ENCODE results near the gene HOXC6. TPM values are rescaled to one million over a fixed set of nuclear protein-coding genes. Genes with fewer than 3 reads are reported as not detected.

Gene HOXC6
- total and polyA plus RNA-seq, 2 of the 13 experiments (the other 11 are each of a cell fraction or from before 2014, with no cell fraction given) = not detected

DNA sequence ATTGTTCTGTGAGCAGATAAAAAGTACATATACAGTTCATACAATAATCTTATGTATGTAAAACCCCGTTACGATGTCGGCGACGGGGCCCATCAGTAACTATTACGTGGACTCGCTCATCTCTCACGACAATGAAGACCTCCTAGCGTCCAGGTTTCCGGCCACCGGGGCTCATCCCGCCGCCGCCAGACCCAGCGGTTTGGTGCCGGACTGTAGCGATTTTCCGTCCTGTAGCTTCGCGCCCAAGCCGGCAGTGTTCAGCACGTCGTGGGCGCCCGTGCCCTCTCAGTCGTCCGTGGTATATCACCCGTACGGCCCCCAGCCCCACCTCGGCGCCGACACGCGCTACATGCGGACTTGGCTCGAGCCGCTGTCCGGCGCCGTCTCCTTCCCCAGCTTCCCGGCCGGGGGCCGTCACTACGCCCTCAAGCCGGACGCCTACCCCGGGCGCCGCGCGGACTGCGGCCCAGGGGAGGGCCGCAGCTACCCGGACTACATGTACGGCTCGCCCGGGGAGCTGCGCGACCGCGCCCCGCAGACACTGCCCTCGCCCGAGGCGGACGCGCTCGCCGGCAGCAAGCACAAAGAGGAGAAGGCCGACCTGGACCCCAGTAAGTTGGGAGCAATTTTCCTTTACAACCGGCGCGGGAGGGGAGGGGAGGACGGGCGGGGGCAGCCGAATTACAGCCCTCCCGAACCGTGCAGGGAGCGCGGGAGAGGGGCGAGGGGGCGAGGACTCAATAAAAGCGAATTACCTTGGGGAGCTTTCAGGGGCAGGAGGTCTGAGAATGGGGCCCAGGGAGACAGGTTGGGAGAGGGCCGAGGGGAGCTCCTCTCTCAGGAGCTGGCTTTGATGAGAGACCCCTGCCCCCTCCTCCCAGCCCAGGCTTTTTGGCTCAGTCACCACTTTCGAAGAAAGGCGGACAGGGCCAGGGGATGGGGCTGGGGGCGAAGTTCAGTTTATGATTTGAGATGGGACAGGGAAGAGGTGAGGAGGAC is 27.8 kb upstream of the HOXC6 start, which contains the start of gene HOXC9 (continued):
- TF ChIP-seq NKX3-1 (CRISPR knock-in tag; IDR thresholded peaks at IDR 0.05) = no peak
- TF ChIP-seq, protein P1, sequence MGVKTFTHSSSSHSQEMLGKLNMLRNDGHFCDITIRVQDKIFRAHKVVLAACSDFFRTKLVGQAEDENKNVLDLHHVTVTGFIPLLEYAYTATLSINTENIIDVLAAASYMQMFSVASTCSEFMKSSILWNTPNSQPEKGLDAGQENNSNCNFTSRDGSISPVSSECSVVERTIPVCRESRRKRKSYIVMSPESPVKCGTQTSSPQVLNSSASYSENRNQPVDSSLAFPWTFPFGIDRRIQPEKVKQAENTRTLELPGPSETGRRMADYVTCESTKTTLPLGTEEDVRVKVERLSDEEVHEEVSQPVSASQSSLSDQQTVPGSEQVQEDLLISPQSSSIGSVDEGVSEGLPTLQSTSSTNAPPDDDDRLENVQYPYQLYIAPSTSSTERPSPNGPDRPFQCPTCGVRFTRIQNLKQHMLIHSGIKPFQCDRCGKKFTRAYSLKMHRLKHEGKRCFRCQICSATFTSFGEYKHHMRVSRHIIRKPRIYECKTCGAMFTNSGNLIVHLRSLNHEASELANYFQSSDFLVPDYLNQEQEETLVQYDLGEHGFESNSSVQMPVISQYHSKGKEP (CRISPR knock-in tag; IDR thresholded peaks at IDR 0.05) = no peak
- no peak for TF ChIP-seq SP4 (CRISPR knock-in tag; IDR thresholded peaks at IDR 0.05)
- TF ChIP-seq, protein P2, sequence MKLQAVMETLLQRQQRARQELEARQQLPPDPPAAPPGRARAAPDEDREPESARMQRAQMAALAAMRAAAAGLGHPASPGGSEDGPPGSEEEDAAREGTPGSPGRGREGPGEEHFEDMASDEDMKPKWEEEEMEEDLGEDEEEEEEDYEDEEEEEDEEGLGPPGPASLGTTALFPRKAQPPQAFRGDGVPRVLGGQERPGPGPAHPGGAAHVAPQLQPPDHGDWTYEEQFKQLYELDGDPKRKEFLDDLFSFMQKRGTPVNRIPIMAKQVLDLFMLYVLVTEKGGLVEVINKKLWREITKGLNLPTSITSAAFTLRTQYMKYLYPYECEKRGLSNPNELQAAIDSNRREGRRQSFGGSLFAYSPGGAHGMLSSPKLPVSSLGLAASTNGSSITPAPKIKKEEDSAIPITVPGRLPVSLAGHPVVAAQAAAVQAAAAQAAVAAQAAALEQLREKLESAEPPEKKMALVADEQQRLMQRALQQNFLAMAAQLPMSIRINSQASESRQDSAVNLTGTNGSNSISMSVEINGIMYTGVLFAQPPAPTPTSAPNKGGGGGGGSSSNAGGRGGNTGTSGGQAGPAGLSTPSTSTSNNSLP (IDR thresholded peaks at IDR 0.05; ENCODE audit: low read depth, low read length) = no peak
- no peak; the same call in 1 of the 2 replicates for TF ChIP-seq HIVEP1 (CRISPR knock-in tag; IDR thresholded peaks at IDR 0.05)
- TF ChIP-seq ZNF772 (CRISPR knock-in tag; IDR thresholded peaks at IDR 0.05) = peak; percentile 19; the same call in 1 of the 2 replicates
- TF ChIP-seq HOXD1 (CRISPR knock-in tag; IDR thresholded peaks at IDR 0.05) = peak; percentile 58; the same call in 1 of the 2 replicates
- TF ChIP-seq ZNF780A (CRISPR knock-in tag; IDR thresholded peaks at IDR 0.05) = no peak
- TF ChIP-seq ZNF468 (CRISPR knock-in tag; IDR thresholded peaks at IDR 0.05) = peak; percentile 72; the same call in 1 of the 2 replicates
- TF ChIP-seq MTF2 (CRISPR knock-in tag; IDR thresholded peaks at IDR 0.05; ENCODE audit: borderline replicate concordance) = no peak; the same call in 1 of the 2 replicates
- TF ChIP-seq, protein P3, sequence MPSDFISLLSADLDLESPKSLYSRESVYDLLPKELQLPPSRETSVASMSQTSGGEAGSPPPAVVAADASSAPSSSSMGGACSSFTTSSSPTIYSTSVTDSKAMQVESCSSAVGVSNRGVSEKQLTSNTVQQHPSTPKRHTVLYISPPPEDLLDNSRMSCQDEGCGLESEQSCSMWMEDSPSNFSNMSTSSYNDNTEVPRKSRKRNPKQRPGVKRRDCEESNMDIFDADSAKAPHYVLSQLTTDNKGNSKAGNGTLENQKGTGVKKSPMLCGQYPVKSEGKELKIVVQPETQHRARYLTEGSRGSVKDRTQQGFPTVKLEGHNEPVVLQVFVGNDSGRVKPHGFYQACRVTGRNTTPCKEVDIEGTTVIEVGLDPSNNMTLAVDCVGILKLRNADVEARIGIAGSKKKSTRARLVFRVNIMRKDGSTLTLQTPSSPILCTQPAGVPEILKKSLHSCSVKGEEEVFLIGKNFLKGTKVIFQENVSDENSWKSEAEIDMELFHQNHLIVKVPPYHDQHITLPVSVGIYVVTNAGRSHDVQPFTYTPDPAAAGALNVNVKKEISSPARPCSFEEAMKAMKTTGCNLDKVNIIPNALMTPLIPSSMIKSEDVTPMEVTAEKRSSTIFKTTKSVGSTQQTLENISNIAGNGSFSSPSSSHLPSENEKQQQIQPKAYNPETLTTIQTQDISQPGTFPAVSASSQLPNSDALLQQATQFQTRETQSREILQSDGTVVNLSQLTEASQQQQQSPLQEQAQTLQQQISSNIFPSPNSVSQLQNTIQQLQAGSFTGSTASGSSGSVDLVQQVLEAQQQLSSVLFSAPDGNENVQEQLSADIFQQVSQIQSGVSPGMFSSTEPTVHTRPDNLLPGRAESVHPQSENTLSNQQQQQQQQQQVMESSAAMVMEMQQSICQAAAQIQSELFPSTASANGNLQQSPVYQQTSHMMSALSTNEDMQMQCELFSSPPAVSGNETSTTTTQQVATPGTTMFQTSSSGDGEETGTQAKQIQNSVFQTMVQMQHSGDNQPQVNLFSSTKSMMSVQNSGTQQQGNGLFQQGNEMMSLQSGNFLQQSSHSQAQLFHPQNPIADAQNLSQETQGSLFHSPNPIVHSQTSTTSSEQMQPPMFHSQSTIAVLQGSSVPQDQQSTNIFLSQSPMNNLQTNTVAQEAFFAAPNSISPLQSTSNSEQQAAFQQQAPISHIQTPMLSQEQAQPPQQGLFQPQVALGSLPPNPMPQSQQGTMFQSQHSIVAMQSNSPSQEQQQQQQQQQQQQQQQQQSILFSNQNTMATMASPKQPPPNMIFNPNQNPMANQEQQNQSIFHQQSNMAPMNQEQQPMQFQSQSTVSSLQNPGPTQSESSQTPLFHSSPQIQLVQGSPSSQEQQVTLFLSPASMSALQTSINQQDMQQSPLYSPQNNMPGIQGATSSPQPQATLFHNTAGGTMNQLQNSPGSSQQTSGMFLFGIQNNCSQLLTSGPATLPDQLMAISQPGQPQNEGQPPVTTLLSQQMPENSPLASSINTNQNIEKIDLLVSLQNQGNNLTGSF (CRISPR knock-in tag; IDR thresholded peaks at IDR 0.05) = no peak
- no peak for TF ChIP-seq NPAS2 (CRISPR knock-in tag; IDR thresholded peaks at IDR 0.05; ENCODE audit: borderline replicate concordance)
- peak; percentile 35; the same call in 1 of the 2 replicates for TF ChIP-seq ZNF501 (CRISPR knock-in tag; IDR thresholded peaks at IDR 0.05)
- no peak for TF ChIP-seq ZNF496 (CRISPR knock-in tag; IDR thresholded peaks at IDR 0.05; ENCODE audit: insufficient replicate concordance)

All from HepG2 (cell line).